Activated naive CD8-positive, alpha-beta T cell treated with anti-CD3 and anti-CD28 coated beads, Interleukin-2, amount 10 ng/mL, durations not matched to agents 7 days and 5 days (primary cell): ENCODE results near the gene PRM2. TPM values are rescaled to one million over a fixed set of nuclear protein-coding genes. Genes with fewer than 3 reads are reported as not detected.

ENCODE experiments used
- ATAC-seq: fragments of 150-1000 bp; cut with Tn5 transposase; one replicate; pipeline ENCODE4 v1.10.0; 2021; ENCODE audit warnings: low read depth, moderate library complexity
- POLR2A ChIA-PET: fragments of 350-600 bp; sonication (Branson Sonifier 250); formaldehyde crosslinking; loops from one replicate; lab custom pipeline; 2021; ENCODE audit warnings: antibody characterized with exemption; lab: Charles Lee
- DNase-seq: peaks from one replicate; pipeline ENCODE4 v3.0.0; 2021
- H3K27ac Mint-ChIP-seq: one replicate; pipeline ENCODE4 v1.8.0; 2022; ENCODE audit warnings: mild to moderate bottlenecking, mixed read lengths
- H3K27me3 Mint-ChIP-seq: one replicate; pipeline ENCODE4 v1.8.0; 2022; ENCODE audit warnings: mild to moderate bottlenecking, moderate library complexity, mixed read lengths
- H3K36me3 Mint-ChIP-seq: one replicate; pipeline ENCODE4 v1.8.0; 2021; ENCODE audit warnings: mild to moderate bottlenecking, mixed read lengths
- H3K4me1 Mint-ChIP-seq: one replicate; pipeline ENCODE4 v1.8.0; 2021; ENCODE audit warnings: mixed read lengths
- H3K4me3 Mint-ChIP-seq: one replicate; pipeline ENCODE4 v1.8.0; 2022; ENCODE audit warnings: mild to moderate bottlenecking, moderate library complexity, mixed read lengths
- H3K9me3 Mint-ChIP-seq: one replicate; pipeline ENCODE4 v1.8.0; 2021; ENCODE audit warnings: mixed read lengths
- total RNA-seq, 2 experiments: library from RNA; stranded (reverse); gene quantifications; one replicate each; pipeline ENCODE4 v1.2.3, GENCODE V29; 2021

Gene PRM2
- total RNA-seq, result not detected

DNA sequence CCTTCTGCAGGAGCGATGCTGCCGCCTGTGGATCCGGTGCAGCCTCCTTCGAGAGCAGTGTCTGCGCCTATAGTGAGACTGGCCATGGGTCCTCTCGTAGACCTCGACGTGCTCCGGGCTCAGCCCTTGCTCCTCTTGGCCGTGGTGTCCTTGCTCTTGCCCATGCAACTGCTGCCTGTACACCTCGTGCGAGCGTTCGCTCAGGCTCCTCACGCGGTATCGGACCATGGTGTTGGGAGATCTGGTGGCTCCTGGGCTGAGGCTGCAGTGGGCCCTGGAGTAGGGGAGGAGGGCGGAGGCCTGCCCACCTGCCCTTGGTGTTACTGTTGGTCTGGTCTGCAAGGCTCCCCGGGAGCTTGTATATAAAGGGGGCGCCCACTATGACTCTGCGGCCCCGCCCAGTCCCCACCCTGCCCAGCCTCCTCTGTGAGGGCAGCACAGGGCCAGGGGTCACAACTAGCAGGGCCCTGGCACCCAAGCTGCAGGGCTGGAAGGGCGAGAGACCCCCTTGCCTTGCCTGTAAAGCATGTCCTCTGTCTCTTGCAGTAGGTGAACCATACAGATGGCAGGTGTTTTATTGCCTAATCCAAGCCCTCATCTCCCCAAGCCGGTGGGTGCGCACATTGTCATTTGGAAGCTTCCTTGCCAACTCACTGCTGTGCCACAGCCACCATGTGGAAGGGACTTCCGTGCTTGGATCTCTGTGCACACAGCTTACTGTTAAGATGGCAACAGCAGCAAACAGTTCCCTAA, at the start of gene PRM2:
PRM2 (minus strand) TSS at position 338 of the 753 bp plus-strand sequence; CDS start at position 228, 110 bp downstream.
- peaks cover 12% of the 10 kb centered on the region for H3K4me1 Mint-ChIP-seq
- no peak within 1 kb of the TSS for H3K27ac Mint-ChIP-seq
- POLR2A ChIA-PET, result interaction anchor here (0.9 kb wide), 1 partner anchor 18 kb away, joined by 3 read pairs; no protein-coding TSS in a partner anchor
- DNase-seq (no peak), ATAC-seq (no peak)
- H3K27me3 Mint-ChIP-seq, result peaks cover 5% of the 10 kb centered on the region
- H3K36me3 Mint-ChIP-seq, result no peaks in the 10 kb centered on the region
- no peak within 1 kb of the TSS for H3K4me3 Mint-ChIP-seq
- no peaks in the 10 kb centered on the region for H3K9me3 Mint-ChIP-seq

- Mint-ChIP-seq H3K9me3 (no peaks in the 10 kb centered on the region), H3K4me1 (peaks cover 63% of the 10 kb centered on the region), H3K27me3 (no peaks in the 10 kb centered on the region), H3K36me3 (peaks cover 12% of the 10 kb centered on the region), H3K27ac (peak overlapping the region; percentile 78), H3K4me3 (peak overlapping the region; percentile 8)
- POLR2A ChIA-PET, result interaction anchor here (0.9 to 6.8 kb wide), 4 partner anchors 13 to 70 kb away, joined by 3 to 40 read pairs (median 4); partner anchors contain the start of gene SOCS1
- ATAC-seq (peak; percentile 55), DNase-seq (no peak)
Observed at GRCh38 chr16:11325404-11326083, 49.3 kb upstream of the PRM2 start.

GRCh38 chr16:11323551-11324336, 47.5 kb upstream of the PRM2 start:
- Mint-ChIP-seq H3K4me3 (no peak overlapping the region), H3K36me3 (peaks cover 10% of the 10 kb centered on the region), H3K27me3 (no peaks in the 10 kb centered on the region), H3K9me3 (no peaks in the 10 kb centered on the region), H3K4me1 (peaks cover 52% of the 10 kb centered on the region), H3K27ac (peak overlapping the region; percentile 48)
- peak; percentile 38 for ATAC-seq
- DNase-seq, result no peak
- POLR2A ChIA-PET, result interaction anchor here (1.1 to 6.8 kb wide), 5 partner anchors 11 to 68 kb away, joined by 3 to 40 read pairs (median 3); partner anchors contain the start of gene SOCS1

DNA sequence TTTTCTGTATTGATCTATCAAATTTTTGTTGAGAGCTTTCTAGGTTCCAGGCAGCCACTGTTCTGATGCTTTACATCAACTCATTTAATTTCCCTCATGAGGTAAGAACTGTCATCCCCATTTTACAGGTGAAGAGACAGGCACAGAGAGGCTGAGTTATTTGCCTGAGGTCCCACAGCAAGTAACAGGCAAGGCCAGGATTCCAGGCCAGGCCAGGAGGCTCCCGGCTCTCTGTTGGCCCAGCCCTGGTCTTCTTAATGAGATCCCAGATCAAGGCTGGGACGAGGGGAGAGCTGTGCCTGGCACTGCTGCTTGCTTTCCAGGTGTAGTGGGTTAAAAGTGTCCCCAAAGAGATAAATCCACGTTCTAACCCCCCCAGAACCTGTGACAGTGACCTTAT, 46.5 kb upstream of the PRM2 start:
- no peak for ATAC-seq
- peaks cover 12% of the 10 kb centered on the region for H3K36me3 Mint-ChIP-seq
- H3K27me3 Mint-ChIP-seq, result no peaks in the 10 kb centered on the region
- H3K4me1 Mint-ChIP-seq, result peaks cover 44% of the 10 kb centered on the region
- H3K9me3 Mint-ChIP-seq, result no peaks in the 10 kb centered on the region
- peak overlapping the region; percentile 85 for H3K27ac Mint-ChIP-seq
- no peak overlapping the region for H3K4me3 Mint-ChIP-seq
- POLR2A ChIA-PET, result interaction anchor here (0.7 to 1.2 kb wide), 4 partner anchors 19 to 67 kb away, joined by 3 to 5 read pairs (median 4); no protein-coding TSS in a partner anchor
- DNase-seq, result no peak

- POLR2A ChIA-PET, result no interaction called here
- peaks cover 36% of the 10 kb centered on the region for H3K4me1 Mint-ChIP-seq
- ATAC-seq, result no peak
- H3K36me3 Mint-ChIP-seq, result peaks cover 5% of the 10 kb centered on the region
- no peaks in the 10 kb centered on the region for H3K27me3 Mint-ChIP-seq
- no peak overlapping the region for H3K4me3 Mint-ChIP-seq
- H3K27ac Mint-ChIP-seq, result no peak overlapping the region
- DNase-seq, result no peak
- H3K9me3 Mint-ChIP-seq, result no peaks in the 10 kb centered on the region
Observed at GRCh38 chr16:11321662-11322061, 45.4 kb upstream of the PRM2 start.

DNA sequence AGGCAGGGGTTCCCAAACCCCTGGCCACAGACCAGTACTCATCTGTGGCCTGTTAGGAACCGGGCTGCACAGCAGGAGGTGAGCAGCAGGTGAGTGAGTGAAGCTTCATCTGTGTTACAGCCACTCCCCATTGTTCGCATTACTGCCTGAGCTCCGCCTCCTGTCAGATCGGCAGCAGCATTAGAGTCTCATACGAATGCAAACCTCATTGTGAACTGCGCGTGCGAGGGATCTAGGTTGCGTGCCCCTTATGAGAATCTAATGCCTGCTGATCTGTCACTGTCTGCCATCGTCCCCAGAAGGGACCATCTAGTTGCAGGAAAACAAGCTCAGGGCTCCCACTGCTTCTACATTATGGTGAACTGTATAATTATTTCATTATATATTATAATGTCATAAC, 43.9 kb upstream of the PRM2 start:
- Mint-ChIP-seq H3K36me3 (peaks cover 5% of the 10 kb centered on the region), H3K27me3 (no peaks in the 10 kb centered on the region), H3K4me1 (peaks cover 33% of the 10 kb centered on the region), H3K27ac (no peak overlapping the region), H3K9me3 (no peaks in the 10 kb centered on the region), H3K4me3 (no peak overlapping the region)
- DNase-seq, result no peak
- no peak for ATAC-seq
- POLR2A ChIA-PET, result interaction anchor here (0.6 to 0.9 kb wide), 2 partner anchors 8 to 257 kb away, joined by 3 read pairs; no protein-coding TSS in a partner anchor

DNA sequence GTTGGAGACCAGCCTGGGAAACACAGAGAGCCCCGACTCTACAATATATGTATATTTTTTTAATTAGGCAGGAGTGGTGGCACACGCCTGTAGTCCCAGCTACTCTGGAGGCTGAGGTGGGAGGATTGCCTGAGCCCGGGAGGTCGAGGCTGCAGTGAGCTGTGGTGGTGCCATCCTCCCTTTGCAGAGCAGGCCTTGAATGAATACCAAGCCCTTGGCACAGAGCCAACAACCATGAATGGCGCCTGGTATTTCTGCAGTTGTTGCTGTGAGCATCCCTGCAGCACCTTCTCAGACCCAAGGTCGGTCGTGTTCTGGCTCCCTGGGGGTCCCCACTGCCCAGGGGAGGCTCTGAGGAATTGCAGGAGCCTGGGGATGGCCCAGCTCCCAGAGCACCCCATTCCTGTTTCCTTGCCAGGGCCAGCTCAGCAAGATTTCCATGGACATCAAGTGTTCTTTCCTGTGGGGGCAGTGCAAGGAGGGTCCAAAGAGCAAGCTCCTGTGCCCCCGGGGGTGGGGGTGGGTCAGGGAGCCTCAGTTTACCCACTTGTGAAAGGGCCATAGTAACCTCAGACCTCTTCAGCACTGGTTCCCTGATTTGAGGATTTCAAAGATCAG, 43.4 kb upstream of the PRM2 start:
- ATAC-seq, result peak; percentile 29
- Mint-ChIP-seq H3K36me3 (peaks cover 5% of the 10 kb centered on the region), H3K4me1 (peaks cover 27% of the 10 kb centered on the region), H3K27ac (no peak overlapping the region), H3K9me3 (no peaks in the 10 kb centered on the region), H3K27me3 (no peaks in the 10 kb centered on the region), H3K4me3 (no peak overlapping the region)
- POLR2A ChIA-PET, result interaction anchor here (0.6 kb wide), 1 partner anchor 256 kb away, joined by 3 read pairs; no protein-coding TSS in a partner anchor
- DNase-seq, result no peak

DNA sequence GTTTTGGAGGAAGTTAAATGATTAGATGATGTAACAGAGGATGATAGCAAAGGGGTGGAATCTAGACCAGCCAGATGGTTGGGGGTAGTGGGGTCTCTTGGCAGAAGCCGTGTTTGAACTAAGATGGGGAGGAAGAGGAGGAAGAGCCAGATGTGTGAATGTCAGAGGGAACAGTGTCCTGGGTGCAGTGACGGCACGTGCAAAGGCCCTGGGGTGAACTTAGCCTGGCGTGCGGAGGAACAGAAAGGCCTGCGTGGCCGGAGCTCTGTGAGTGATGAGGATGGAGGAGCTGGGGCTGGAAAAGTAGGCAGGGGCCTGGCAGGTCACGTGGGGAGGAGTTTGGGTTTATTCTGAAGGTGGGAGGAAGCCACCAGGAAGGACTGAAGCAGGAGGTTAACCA, 42.5 kb upstream of the PRM2 start:
- POLR2A ChIA-PET, result interaction anchor here (0.7 kb wide), 1 partner anchor 67 kb away, joined by 4 read pairs; no protein-coding TSS in a partner anchor
- no peaks in the 10 kb centered on the region for H3K9me3 Mint-ChIP-seq
- ATAC-seq (no peak), DNase-seq (no peak)
- peaks cover 5% of the 10 kb centered on the region for H3K36me3 Mint-ChIP-seq
- peak overlapping the region; percentile 5 for H3K27ac Mint-ChIP-seq
- no peak overlapping the region for H3K4me3 Mint-ChIP-seq
- H3K4me1 Mint-ChIP-seq, result peaks cover 31% of the 10 kb centered on the region
- no peaks in the 10 kb centered on the region for H3K27me3 Mint-ChIP-seq

- no peak for ATAC-seq
- POLR2A ChIA-PET, result no interaction called here
- H3K4me3 Mint-ChIP-seq, result no peak overlapping the region
- H3K36me3 Mint-ChIP-seq, result peaks cover 5% of the 10 kb centered on the region
- no peaks in the 10 kb centered on the region for H3K27me3 Mint-ChIP-seq
- peak overlapping the region; percentile 43 for H3K27ac Mint-ChIP-seq
- DNase-seq, result no peak
- no peaks in the 10 kb centered on the region for H3K9me3 Mint-ChIP-seq
- H3K4me1 Mint-ChIP-seq, result peaks cover 43% of the 10 kb centered on the region
Observed at GRCh38 chr16:11316331-11317015, 40.2 kb upstream of the PRM2 start.

DNA sequence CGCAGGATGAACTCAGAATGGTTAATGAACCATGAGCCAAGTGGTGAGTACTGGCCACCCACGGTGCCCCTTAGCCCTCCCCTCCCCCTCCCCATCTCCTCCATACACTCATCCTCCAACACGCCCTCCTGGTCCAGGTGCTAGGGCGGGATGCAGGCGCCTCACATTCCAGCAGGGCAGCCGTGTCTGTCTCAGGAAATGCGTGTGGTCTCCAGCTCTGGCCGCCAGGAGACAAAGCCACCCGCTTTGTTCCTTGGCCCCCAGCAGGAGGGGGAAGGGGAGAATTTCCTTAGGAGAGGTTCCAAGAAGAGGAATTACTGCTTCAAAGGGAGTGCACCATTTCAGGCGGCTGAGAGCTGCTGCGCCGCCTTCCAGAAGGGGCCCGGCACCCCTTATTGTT, 39.2 kb upstream of the PRM2 start:
- Mint-ChIP-seq H3K9me3 (no peaks in the 10 kb centered on the region), H3K27me3 (no peaks in the 10 kb centered on the region), H3K4me1 (peaks cover 52% of the 10 kb centered on the region), H3K36me3 (peaks cover 5% of the 10 kb centered on the region), H3K27ac (no peak overlapping the region), H3K4me3 (no peak overlapping the region)
- ATAC-seq, result no peak
- POLR2A ChIA-PET, result interaction anchor here (0.6 to 1.0 kb wide), 2 partner anchors 13 to 17 kb away, joined by 3 read pairs; no protein-coding TSS in a partner anchor
- no peak for DNase-seq

GRCh38 chr16:11314309-11314894, 38.1 kb upstream of the PRM2 start:
- Mint-ChIP-seq H3K4me3 (no peak overlapping the region), H3K36me3 (peaks cover 5% of the 10 kb centered on the region), H3K27me3 (no peaks in the 10 kb centered on the region), H3K4me1 (peaks cover 61% of the 10 kb centered on the region), H3K9me3 (no peaks in the 10 kb centered on the region), H3K27ac (no peak overlapping the region)
- POLR2A ChIA-PET, result interaction anchor here (1.0 to 7.3 kb wide), 2 partner anchors 14 to 58 kb away, joined by 3 to 96 read pairs; partner anchors contain the start of gene SOCS1
- ATAC-seq, result no peak
- no peak for DNase-seq
